ENCODE data around the gene MICAL2.

- TF ChIP-seq CTCF (IDR thresholded peaks at IDR 0.05) = no peak
- no peak for TF ChIP-seq POLR2AphosphoS5 (IDR thresholded peaks at IDR 0.05)
Observed at GRCh38 chr11:12125609-12126149, 15.3 kb downstream of the MICAL2 start.
